Neural cell (in vitro differentiated cells): ENCODE results near the gene CFAP65. TPM values are rescaled to one million over a fixed set of nuclear protein-coding genes. Genes with fewer than 3 reads are reported as not detected.

Source experiments
- H2AFZ ChIP-seq: fragments of 200-600, 300-800 bp; sonication (generic), shearing (Covaris generic); 2 replicates; pipeline ENCODE4 v1.6.0; 2014; ENCODE audit warnings: low read depth, mild to moderate bottlenecking, antibody characterized with exemption, low read length, moderate library complexity
- H3F3A ChIP-seq: fragments of 200-600 bp; shearing (Covaris generic); 2 replicates; pipeline ENCODE4 v1.6.1; 2016; ENCODE audit warnings: mild to moderate bottlenecking, moderate library complexity, mixed read lengths, antibody characterized with exemption, low read length; ENCODE audit not compliant: insufficient read depth, poor library complexity, severe bottlenecking
- H3K27ac ChIP-seq: fragments of 200-600, 300-800 bp; sonication (generic), shearing (Covaris generic); 2 replicates; pipeline ENCODE4 v1.5.1; 2014; ENCODE audit warnings: mild to moderate bottlenecking, low read length, moderate library complexity
- H3K27me3 ChIP-seq: fragments of 300-800, 200-600 bp; sonication (generic), shearing (Covaris generic); 2 replicates; pipeline ENCODE4 v1.6.0; 2014; ENCODE audit warnings: mild to moderate bottlenecking, low read depth, low read length, moderate library complexity; ENCODE audit not compliant: insufficient read depth
- H3K36me3 ChIP-seq: fragments of 300-800, 200-600 bp; sonication (generic), shearing (Covaris generic); 2 replicates; pipeline ENCODE4 v1.5.1; 2014; ENCODE audit warnings: mild to moderate bottlenecking, antibody characterized with exemption, low read length, moderate library complexity; ENCODE audit not compliant: insufficient read depth
- H3K4me2 ChIP-seq: fragments of 300-800, 200-600 bp; sonication (generic), shearing (Covaris generic); 2 replicates; pipeline ENCODE4 v1.6.0; 2014; ENCODE audit warnings: mild to moderate bottlenecking, low read length
- H3K4me3 ChIP-seq: fragments of 300-800, 200-600 bp; sonication (generic), shearing (Covaris generic); 2 replicates; pipeline ENCODE4 v1.5.1; 2014; ENCODE audit warnings: mild to moderate bottlenecking, low read length, moderate library complexity
- H3K79me2 ChIP-seq: fragments of 200-600 bp; shearing (Covaris generic); replicated peaks from 2 replicates; pipeline ENCODE4 v1.6.0; 2014; ENCODE audit warnings: mild to moderate bottlenecking, low read length, moderate library complexity; ENCODE audit not compliant: insufficient read depth
- H3K9ac ChIP-seq: fragments of 300-800, 200-600 bp; sonication (generic), shearing (Covaris generic); 2 replicates; pipeline ENCODE4 v1.6.1; 2016; ENCODE audit warnings: mild to moderate bottlenecking, low read length, mixed read lengths
- H3K9me2 ChIP-seq: fragments of 200-600 bp; shearing (Covaris generic); 2 replicates; pipeline ENCODE4 v1.6.1; 2016; ENCODE audit warnings: mild to moderate bottlenecking, low read length, mixed read lengths; ENCODE audit not compliant: insufficient read depth
- H3K9me3 ChIP-seq: fragments of 200-600, 300-800 bp; sonication (generic), shearing (Covaris generic); 2 replicates; pipeline ENCODE4 v1.6.1; 2016; ENCODE audit warnings: mild to moderate bottlenecking, mixed run types, low read length, moderate library complexity, mixed read lengths
- H4K20me1 ChIP-seq: fragments of 200-600 bp; shearing (Covaris generic); 2 replicates; pipeline ENCODE4 v1.6.1; 2016; ENCODE audit warnings: mild to moderate bottlenecking, mixed run types; ENCODE audit not compliant: insufficient read depth
- CTCF ChIP-seq: fragments of 450-650 bp; IDR thresholded peaks from 2 replicates; pipeline ENCODE4 v1.5.1; 2014; ENCODE audit warnings: antibody characterized with exemption, mild to moderate bottlenecking, moderate library complexity; ENCODE audit not compliant: poor library complexity, severe bottlenecking
- EP300 ChIP-seq: fragments of 450-650 bp; conservative IDR thresholded peaks from 2 replicates; pipeline ENCODE4 v1.6.1; 2014; ENCODE audit warnings: antibody characterized with exemption, mild to moderate bottlenecking, moderate library complexity; ENCODE audit not compliant: poor library complexity, severe bottlenecking
- EZH2 ChIP-seq: fragments of 200-600, 300-800 bp; shearing (Covaris generic), sonication (generic); IDR thresholded peaks from 2 replicates; pipeline ENCODE4 v1.6.1; 2014; ENCODE audit warnings: antibody characterized with exemption, low read length, borderline replicate concordance, mild to moderate bottlenecking; ENCODE audit not compliant: insufficient read depth, poor library complexity, severe bottlenecking
- MXI1 ChIP-seq: fragments of 450-650 bp; conservative IDR thresholded peaks from 2 replicates; pipeline ENCODE4 v1.6.1; 2014; ENCODE audit warnings: antibody characterized with exemption, mild to moderate bottlenecking; ENCODE audit not compliant: poor library complexity, severe bottlenecking
- POLR2AphosphoS5 ChIP-seq: IDR thresholded peaks from 2 replicates; pipeline ENCODE4 v1.6.1; 2012
- RAD21 ChIP-seq: fragments of 450-650 bp; conservative IDR thresholded peaks from 2 replicates; pipeline ENCODE4 v1.6.1; 2014; ENCODE audit warnings: antibody characterized with exemption, mild to moderate bottlenecking, moderate library complexity
- REST ChIP-seq: IDR thresholded peaks from 2 replicates; pipeline ENCODE4 v1.6.1; 2012; ENCODE audit warnings: borderline replicate concordance
- SMC3 ChIP-seq: fragments of 450-650 bp; conservative IDR thresholded peaks from 2 replicates; pipeline ENCODE4 v1.6.1; 2014; ENCODE audit warnings: antibody characterized with exemption, mild to moderate bottlenecking, moderate library complexity; ENCODE audit not compliant: poor library complexity
- TAF1 ChIP-seq: IDR thresholded peaks from 2 replicates; pipeline ENCODE4 v1.6.1; 2012; ENCODE audit warnings: low read depth
- polyA plus RNA-seq: library from polyadenylated mRNA; depleted of rRNA; stranded (reverse); fragments of >200 nt; gene quantifications from 2 replicates; pipeline ENCODE4 v1.2.3, GENCODE V29; 2014

The CFAP65 gene
- polyA plus RNA-seq, 1 donor from 2014 or later = 1.1 TPM

GRCh38 chr2:219032051-219032745 lies 9.1 kb downstream of the CFAP65 start:
- H3K4me3 ChIP-seq = no peak overlapping the region
- no peak overlapping the region for H3K27ac ChIP-seq
- no peaks in the 10 kb centered on the region for H3K79me2 ChIP-seq
- H3K4me2 ChIP-seq = no peak overlapping the region
- no peaks in the 10 kb centered on the region for H3K27me3 ChIP-seq
- H3K9me2 ChIP-seq = no peaks in the 10 kb centered on the region
- no peak for TF ChIP-seq CTCF
- no peaks in the 10 kb centered on the region for H3K9me3 ChIP-seq
- H3F3A ChIP-seq = no peaks in the 10 kb centered on the region
- H4K20me1 ChIP-seq = no peaks in the 10 kb centered on the region
- H2AFZ ChIP-seq = no peak overlapping the region
- H3K9ac ChIP-seq = no peak overlapping the region
- no peaks in the 10 kb centered on the region for H3K36me3 ChIP-seq

- Histone ChIP-seq H3K27me3 (no peaks in the 10 kb centered on the region), H3K9ac (no peak overlapping the region), H3K79me2 (no peaks in the 10 kb centered on the region), H3K36me3 (no peaks in the 10 kb centered on the region), H3K27ac (no peak overlapping the region), H3K9me2 (no peaks in the 10 kb centered on the region), H2AFZ (no peak overlapping the region), H3K4me3 (no peak overlapping the region), H3K4me2 (no peak overlapping the region), H3K9me3 (no peaks in the 10 kb centered on the region), H4K20me1 (no peaks in the 10 kb centered on the region), H3F3A (no peaks in the 10 kb centered on the region)
- TF ChIP-seq SMC3 (no peak), REST (no peak), TAF1 (no peak), MXI1 (no peak), CTCF (no peak), POLR2AphosphoS5 (no peak), EP300 (no peak), EZH2 (no peak), RAD21 (no peak)
These were observed 10.1 kb downstream of the CFAP65 start for GRCh38 chr2:219031005-219031738.
